MM.1S (cell line): Measurements from ENCODE around the gene AFG1L.

ENCODE experiments used
- DNase-seq: peaks from one replicate; pipeline ENCODE4 v3.0.0-alpha.2; 2015
- H2AFZ ChIP-seq: fragments of 300-600 bp; sonication (generic); 2 replicates; pipeline ENCODE4 v1.6.0; 2016; ENCODE audit warnings: antibody characterized with exemption, low read length
- H3F3A ChIP-seq: fragments of 300-600 bp; sonication (generic); 2 replicates; pipeline ENCODE4 v1.6.1; 2016; ENCODE audit warnings: mild to moderate bottlenecking, antibody characterized with exemption, low read length, moderate library complexity, mixed read lengths; ENCODE audit not compliant: insufficient read depth
- H3K27ac ChIP-seq: fragments of 300-600 bp; sonication (generic); 2 replicates; pipeline ENCODE4 v1.5.1; 2016; ENCODE audit warnings: mild to moderate bottlenecking, low read length
- H3K27me3 ChIP-seq: fragments of 300-600 bp; sonication (generic); replicated peaks from 2 replicates; pipeline ENCODE4 v1.6.0; 2016; ENCODE audit warnings: low read length; ENCODE audit not compliant: insufficient read depth
- H3K36me3 ChIP-seq: fragments of 300-600 bp; sonication (generic); replicated peaks from 2 replicates; pipeline ENCODE4 v1.6.1; 2016; ENCODE audit warnings: mild to moderate bottlenecking, low read length, mixed read lengths; ENCODE audit not compliant: insufficient read depth
- H3K4me1 ChIP-seq: fragments of 300-600 bp; sonication (generic); 2 replicates; pipeline ENCODE4 v1.6.1; 2016; ENCODE audit warnings: low read length, mixed read lengths
- H3K4me2 ChIP-seq: fragments of 300-600 bp; sonication (generic); 2 replicates; pipeline ENCODE4 v1.6.0; 2016; ENCODE audit warnings: low read depth, low read length
- H3K4me3 ChIP-seq: fragments of 300-600 bp; sonication (generic); 2 replicates; pipeline ENCODE4 v1.5.1; 2016; ENCODE audit warnings: low read length, mixed read lengths
- H3K79me2 ChIP-seq: fragments of 300-600 bp; sonication (generic); 2 replicates; pipeline ENCODE4 v1.6.1; 2016; ENCODE audit warnings: mixed run types, low read length, mixed read lengths
- H3K9ac ChIP-seq: fragments of 300-600 bp; sonication (generic); 2 replicates; pipeline ENCODE4 v1.6.1; 2016; ENCODE audit warnings: low read length, mixed read lengths
- H3K9me2 ChIP-seq: fragments of 300-600 bp; sonication (generic); replicated peaks from 2 replicates; pipeline ENCODE4 v1.6.1; 2016; ENCODE audit warnings: mild to moderate bottlenecking, low read length, mixed read lengths; ENCODE audit not compliant: insufficient read depth
- H3K9me3 ChIP-seq: fragments of 300-600 bp; sonication (generic); replicated peaks from 2 replicates; pipeline ENCODE4 v1.6.1; 2016; ENCODE audit warnings: mild to moderate bottlenecking, low read length, mixed read lengths; ENCODE audit not compliant: insufficient read depth
- H4K20me1 ChIP-seq: fragments of 300-600 bp; sonication (generic); 2 replicates; pipeline ENCODE4 v1.6.1; 2016; ENCODE audit warnings: mild to moderate bottlenecking, low read length, moderate library complexity, mixed read lengths; ENCODE audit not compliant: insufficient read depth
- CTCF ChIP-seq: fragments of 300-600 bp; sonication (generic); IDR thresholded peaks from 2 replicates; pipeline ENCODE4 v1.5.1; 2016; ENCODE audit warnings: antibody characterized with exemption, low read length, mixed read lengths
- EZH2 ChIP-seq: fragments of 300-600 bp; sonication (generic); optimal IDR thresholded peaks from 2 replicates; pipeline ENCODE3; 2017; ENCODE audit warnings: low read depth, mild to moderate bottlenecking, antibody characterized with exemption, low read length, mixed read lengths
- EZH2phosphoT487 ChIP-seq: fragments of 300-600 bp; sonication (generic); IDR thresholded peaks from 2 replicates; pipeline ENCODE4 v1.6.1; 2018; ENCODE audit warnings: antibody characterized with exemption, low read length

The AFG1L gene

GRCh38 chr6:108363113-108363512 is 68.3 kb downstream of the AFG1L start:
- Histone ChIP-seq H3K79me2 (no peaks in the 10 kb centered on the region), H4K20me1 (no peaks in the 10 kb centered on the region), H3K4me3 (no peak overlapping the region), H3F3A (no peaks in the 10 kb centered on the region), H3K27me3 (no peaks in the 10 kb centered on the region), H3K4me2 (no peak overlapping the region), H2AFZ (no peak overlapping the region), H3K36me3 (no peaks in the 10 kb centered on the region), H3K9me2 (no peaks in the 10 kb centered on the region), H3K4me1 (no peaks in the 10 kb centered on the region), H3K9ac (no peak overlapping the region), H3K9me3 (no peaks in the 10 kb centered on the region), H3K27ac (no peak overlapping the region)
- TF ChIP-seq EZH2phosphoT487 (no peak), EZH2 (no peak), CTCF (no peak)
- no peak for DNase-seq

GRCh38 chr6:108363889-108364313 is 69.0 kb downstream of the AFG1L start:
- Histone ChIP-seq H3K4me2 (no peak overlapping the region), H3K79me2 (no peaks in the 10 kb centered on the region), H3K9me2 (no peaks in the 10 kb centered on the region), H3K4me3 (no peak overlapping the region), H3K9ac (no peak overlapping the region), H2AFZ (no peak overlapping the region), H3K27ac (no peak overlapping the region), H3K4me1 (no peaks in the 10 kb centered on the region), H3K27me3 (no peaks in the 10 kb centered on the region), H3F3A (no peaks in the 10 kb centered on the region), H4K20me1 (no peaks in the 10 kb centered on the region), H3K36me3 (no peaks in the 10 kb centered on the region), H3K9me3 (no peaks in the 10 kb centered on the region)
- TF ChIP-seq CTCF (no peak), EZH2phosphoT487 (no peak), EZH2 (no peak)
- DNase-seq: no peak

GRCh38 chr6:108364470-108364869 is 69.6 kb downstream of the AFG1L start:
- no peaks in the 10 kb centered on the region for H3K4me1 ChIP-seq
- TF ChIP-seq EZH2: no peak
- no peak for TF ChIP-seq EZH2phosphoT487
- no peak for TF ChIP-seq CTCF
- no peaks in the 10 kb centered on the region for H3F3A ChIP-seq
- H3K4me3 ChIP-seq: no peak overlapping the region
- no peaks in the 10 kb centered on the region for H3K36me3 ChIP-seq
- H3K9me2 ChIP-seq: no peaks in the 10 kb centered on the region
- H3K9ac ChIP-seq: no peak overlapping the region
- no peaks in the 10 kb centered on the region for H3K79me2 ChIP-seq
- no peak overlapping the region for H2AFZ ChIP-seq
- no peaks in the 10 kb centered on the region for H4K20me1 ChIP-seq
- DNase-seq: no peak
- no peak overlapping the region for H3K27ac ChIP-seq
- H3K4me2 ChIP-seq: no peak overlapping the region
- H3K9me3 ChIP-seq: no peaks in the 10 kb centered on the region
- no peaks in the 10 kb centered on the region for H3K27me3 ChIP-seq
